ENCODE results near the gene ITGB4. TPM values are rescaled to one million over a fixed set of nuclear protein-coding genes. Genes with fewer than 3 reads are reported as not detected.

The ITGB4 gene
- total RNA-seq, 4 donors from 2014 or later = 211 to 335 (median 233) TPM

DNA sequence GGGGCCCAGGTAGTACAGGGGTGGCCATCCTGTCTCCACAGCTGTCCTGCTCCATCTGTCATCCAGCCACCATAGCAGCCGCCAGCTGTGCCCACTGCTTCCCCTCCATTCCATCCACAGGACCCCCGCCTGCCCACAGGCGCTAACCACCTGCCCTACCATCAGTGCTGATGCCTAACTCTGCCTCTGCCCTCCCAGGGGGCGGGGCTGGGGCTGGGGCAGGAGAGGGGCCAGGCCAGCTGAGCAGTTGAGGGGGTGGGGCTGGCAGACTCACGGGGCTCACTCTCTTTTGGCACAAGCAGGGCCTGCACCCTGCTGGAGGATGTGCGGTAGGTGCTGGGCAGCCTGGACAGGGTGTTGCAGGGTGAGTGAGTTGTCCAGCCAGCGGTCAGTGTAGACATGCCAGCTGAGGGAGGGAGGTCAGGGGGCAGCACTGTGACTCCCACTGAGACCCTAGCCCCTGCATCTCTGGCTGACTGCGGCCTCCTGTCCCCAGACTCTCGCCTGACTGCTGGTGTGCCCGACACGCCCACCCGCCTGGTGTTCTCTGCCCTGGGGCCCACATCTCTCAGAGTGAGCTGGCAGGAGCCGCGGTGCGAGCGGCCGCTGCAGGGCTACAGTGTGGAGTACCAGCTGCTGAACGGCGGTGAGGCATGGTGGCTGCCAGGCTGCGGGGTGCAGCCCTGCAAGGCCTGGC lies 34.1 kb downstream of the ITGB4 start:
- H3K27me3 ChIP-seq = no peaks in the 10 kb centered on the region
- peak overlapping the region in 2 of 4 donors; percentile 11 to 87 for H3K27ac ChIP-seq
- TF ChIP-seq CTCF (IDR thresholded peaks at IDR 0.05) = no peak
- no peak for TF ChIP-seq EP300 (IDR thresholded peaks at IDR 0.05)
- no peak for TF ChIP-seq POLR2A (IDR thresholded peaks at IDR 0.05)
- peaks cover 0 to 40% (median 10%) of the 10 kb centered on the region in 4 donors for H3K4me1 ChIP-seq
- no peak overlapping the region for H3K4me3 ChIP-seq
- DNase-seq (ENCODE audit: low spot score in 2 of 2) = no peak
- WGBS, 2 donors = 79 to 86% methylated on average over 10 to 20 of the region's 20 CpGs
- no peaks in the 10 kb centered on the region for H3K9me3 ChIP-seq
- H3K36me3 ChIP-seq = peaks cover 0 to 97% (median 10%) of the 10 kb centered on the region in 3 donors

DNA sequence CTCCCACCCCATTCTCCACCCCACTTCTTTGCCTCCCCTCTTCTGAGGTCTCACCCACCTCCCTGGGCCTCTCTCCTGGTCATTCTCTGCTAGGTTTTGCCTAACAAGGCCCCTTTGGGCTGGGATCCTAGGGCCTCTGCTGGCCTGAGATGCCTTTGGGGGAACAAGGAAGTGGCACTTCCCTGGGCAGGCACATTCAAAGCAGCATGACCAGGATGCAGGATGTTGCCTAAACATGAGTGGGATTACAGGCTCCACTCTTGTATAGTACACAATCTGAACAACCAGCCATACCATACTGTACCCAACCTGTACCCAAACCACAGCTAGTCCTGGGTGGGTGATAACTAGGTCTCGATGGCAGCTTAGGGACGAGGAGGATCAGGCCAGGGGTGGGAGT lies 34.7 kb downstream of the ITGB4 start:
- DNase-seq (ENCODE audit: low spot score in 2 of 2) = no peak
- 91 to 96% methylated on average over 2 of the region's 2 CpGs for WGBS, 2 donors
- H3K27me3 ChIP-seq = no peaks in the 10 kb centered on the region
- TF ChIP-seq EP300 (IDR thresholded peaks at IDR 0.05) (no peak), POLR2A (IDR thresholded peaks at IDR 0.05) (no peak), CTCF (IDR thresholded peaks at IDR 0.05) (no peak)
- H3K4me3 ChIP-seq = no peak overlapping the region
- peaks cover 0 to 34% (median 10%) of the 10 kb centered on the region in 4 donors for H3K4me1 ChIP-seq
- H3K9me3 ChIP-seq = no peaks in the 10 kb centered on the region
- H3K27ac ChIP-seq = peak overlapping the region in 1 of 4 donors; percentile 16
- H3K36me3 ChIP-seq = peaks cover 0 to 96% (median 10%) of the 10 kb centered on the region in 3 donors

DNA sequence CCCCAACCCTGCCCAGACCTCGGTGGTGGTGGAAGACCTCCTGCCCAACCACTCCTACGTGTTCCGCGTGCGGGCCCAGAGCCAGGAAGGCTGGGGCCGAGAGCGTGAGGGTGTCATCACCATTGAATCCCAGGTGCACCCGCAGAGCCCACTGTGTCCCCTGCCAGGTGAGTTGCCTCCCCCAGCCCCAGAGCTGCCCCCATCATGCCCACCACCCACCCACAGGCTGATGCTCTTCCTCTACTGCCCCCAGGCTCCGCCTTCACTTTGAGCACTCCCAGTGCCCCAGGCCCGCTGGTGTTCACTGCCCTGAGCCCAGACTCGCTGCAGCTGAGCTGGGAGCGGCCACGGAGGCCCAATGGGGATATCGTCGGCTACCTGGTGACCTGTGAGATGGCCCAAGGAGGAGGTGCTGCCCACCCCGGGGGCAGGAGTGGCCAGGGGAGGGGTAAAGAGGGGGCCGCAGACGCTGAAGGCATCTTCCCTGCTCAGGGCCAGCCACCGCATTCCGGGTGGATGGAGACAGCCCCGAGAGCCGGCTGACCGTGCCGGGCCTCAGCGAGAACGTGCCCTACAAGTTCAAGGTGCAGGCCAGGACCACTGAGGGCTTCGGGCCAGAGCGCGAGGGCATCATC lies 35.3 kb downstream of the ITGB4 start:
- H3K36me3 ChIP-seq = peaks cover 0 to 95% (median 10%) of the 10 kb centered on the region in 3 donors
- H3K27ac ChIP-seq = peak overlapping the region in 1 of 4 donors; percentile 16
- no peaks in the 10 kb centered on the region for H3K27me3 ChIP-seq
- no peak for DNase-seq (ENCODE audit: low spot score in 2 of 2)
- no peaks in the 10 kb centered on the region for H3K9me3 ChIP-seq
- 85 to 88% methylated on average over 22 to 29 of the region's 29 CpGs for WGBS, 2 donors
- peaks cover 0 to 34% (median 10%) of the 10 kb centered on the region in 4 donors for H3K4me1 ChIP-seq
- H3K4me3 ChIP-seq = no peak overlapping the region
- TF ChIP-seq EP300 (IDR thresholded peaks at IDR 0.05) = no peak
- TF ChIP-seq CTCF (IDR thresholded peaks at IDR 0.05) = no peak
- no peak for TF ChIP-seq POLR2A (IDR thresholded peaks at IDR 0.05)

- Histone ChIP-seq H3K27ac (no peak overlapping the region), H3K9me3 (no peaks in the 10 kb centered on the region), H3K4me1 (peaks cover 0 to 35% (median 10%) of the 10 kb centered on the region in 4 donors), H3K27me3 (no peaks in the 10 kb centered on the region), H3K36me3 (peaks cover 0 to 92% (median 10%) of the 10 kb centered on the region in 3 donors), H3K4me3 (no peak overlapping the region)
- TF ChIP-seq POLR2A (IDR thresholded peaks at IDR 0.05) (no peak), EP300 (IDR thresholded peaks at IDR 0.05) (no peak), CTCF (IDR thresholded peaks at IDR 0.05) (no peak)
- no peak for DNase-seq (ENCODE audit: low spot score in 2 of 2)
- WGBS, 2 donors = 87 to 92% methylated on average over 19 to 20 of the region's 21 CpGs
These were observed 35.9 kb downstream of the ITGB4 start for GRCh38 chr17:75757086-75757681.

Measured in tibial nerve (tissue), 4 donors.